ENCODE results near the gene THBD. TPM values are rescaled to one million over a fixed set of nuclear protein-coding genes. Genes with fewer than 3 reads are reported as not detected.

THBD gene
- total and polyA plus RNA-seq, 9 of the 15 experiments (the other 6 are each of a cell fraction or from before 2014, with no cell fraction given), result 0.07 to 0.49 (median 0.33) TPM

DNA sequence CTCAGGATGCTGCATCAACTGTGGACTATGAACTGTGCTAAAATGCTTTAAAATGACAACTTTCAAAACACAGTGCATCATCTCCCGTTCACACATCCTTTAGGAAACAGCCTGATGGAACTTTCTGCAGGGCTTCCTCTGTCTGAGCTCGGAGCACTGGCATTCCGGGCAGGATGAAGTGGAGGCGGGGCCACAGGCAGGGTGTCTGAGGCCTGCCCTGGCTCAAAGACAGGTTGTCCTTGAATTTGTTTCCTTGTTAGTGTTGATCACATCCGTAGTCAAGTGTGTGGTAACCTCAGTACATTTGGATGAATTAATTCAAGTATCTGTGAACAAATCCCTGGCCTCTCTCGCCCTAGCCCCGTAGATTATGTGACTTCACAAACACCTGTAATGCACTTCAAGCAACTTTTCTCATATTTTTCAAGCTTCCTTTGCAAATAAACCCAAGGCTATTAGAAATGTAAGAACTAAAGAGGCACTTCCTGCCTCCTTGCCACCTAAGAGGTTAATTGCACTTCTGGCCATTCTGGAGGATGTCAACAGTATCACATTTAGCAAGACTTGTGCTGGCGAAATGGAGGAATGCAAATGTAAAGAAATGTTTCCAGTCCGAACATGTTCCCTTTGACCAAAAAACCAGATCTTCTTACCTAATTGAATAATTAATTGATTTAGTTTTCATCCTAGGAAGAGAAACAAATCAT, 33.5 kb upstream of the THBD start:
- Histone ChIP-seq H3K4me1 (replicated peaks in 1 of 2; ENCODE audit: control insufficient read depth in 2 of 2, insufficient read depth in 2 of 2, low read length in 2 of 2) (peaks cover 20 to 41% of the 10 kb centered on the region in 2 experiments; a peak in 4 of 5 replicates), H3K79me2 (ENCODE audit: control insufficient read depth, insufficient read depth, low read length) (no peaks in the 10 kb centered on the region), H3K4me2 (ENCODE audit: insufficient read depth, low read length) (no peak overlapping the region), H3K27ac (ENCODE audit: extremely low read depth, low read depth, low read length) (no peak overlapping the region), H3K27me3 (ENCODE audit: control insufficient read depth in 2 of 2, insufficient read depth in 2 of 2, low read length in 2 of 2) (no peaks in the 10 kb centered on the region), H3K9me3 (replicated peaks; ENCODE audit: control insufficient read depth, insufficient read depth, low read depth, low read length) (no peaks in the 10 kb centered on the region), H3K9ac (ENCODE audit: insufficient read depth in 1 of 2, low read depth in 2 of 2, low read length in 2 of 2) (no peak overlapping the region), H4K20me1 (replicated peaks; ENCODE audit: control insufficient read depth, insufficient read depth, low read length) (no peaks in the 10 kb centered on the region), H3K36me3 (ENCODE audit: control insufficient read depth, insufficient read depth, low read length) (no peaks in the 10 kb centered on the region), H3K4me3 (no peak overlapping the region), H3K9me1 (ENCODE audit: control insufficient read depth, insufficient read depth, low read length) (no peaks in the 10 kb centered on the region), H2AFZ (ENCODE audit: low read depth, low read length) (no peak overlapping the region)
- 76% methylated on average over 8 of the region's 9 CpGs for WGBS (ENCODE audit: insufficient coverage, low coverage, missing lambda C conversion rate)
- ATAC-seq (no peak), DNase-seq (ENCODE audit: extremely low read depth in 1 of 4, low spot score in 3 of 4) (no peak), FAIRE-seq (no peak)
- BruUV-seq (replicated peaks), result no TSS peak
- POLR2A ChIA-PET, result no interaction called here
- CTCF ChIA-PET (ENCODE audit: low intra/inter-chr PET ratio), result no interaction called here
- intact Hi-C loops (cut with micrococcal nuclease) (no loop called here), in situ Hi-C loops (cut with MboI) (no loop called here)
- TF ChIP-seq ZC3H11A (IDR thresholded peaks at IDR 0.05; ENCODE audit: low read depth, low read length) (no peak), ZNF57 (CRISPR knock-in tag; IDR thresholded peaks at IDR 0.05) (no peak), PHB (CRISPR knock-in tag; IDR thresholded peaks at IDR 0.05) (no peak), ZNF507 (tag; conservative IDR thresholded peaks at IDR 0.05) (no peak), EZH2 (IDR thresholded peaks at IDR 0.05; ENCODE audit: borderline replicate concordance, low read depth, low read length) (no peak), MEIS2 (IDR thresholded peaks at IDR 0.05; ENCODE audit: partially characterized antibody) (no peak), ELF4 (CRISPR knock-in tag; IDR thresholded peaks at IDR 0.05) (no peak), ATF4 (CRISPR knock-in tag; IDR thresholded peaks at IDR 0.05) (no peak), ZNF224 (CRISPR knock-in tag; IDR thresholded peaks at IDR 0.05) (no peak), ZBTB33 (CRISPR knock-in tag; IDR thresholded peaks at IDR 0.05) (no peak), SAP30 (IDR thresholded peaks at IDR 0.05; ENCODE audit: borderline replicate concordance, insufficient read depth, low read depth, low read length, poor library complexity, severe bottlenecking) (no peak), ZNF586 (CRISPR knock-in tag; conservative IDR thresholded peaks at IDR 0.05) (no peak)
- TF ChIP-seq, protein P1, sequence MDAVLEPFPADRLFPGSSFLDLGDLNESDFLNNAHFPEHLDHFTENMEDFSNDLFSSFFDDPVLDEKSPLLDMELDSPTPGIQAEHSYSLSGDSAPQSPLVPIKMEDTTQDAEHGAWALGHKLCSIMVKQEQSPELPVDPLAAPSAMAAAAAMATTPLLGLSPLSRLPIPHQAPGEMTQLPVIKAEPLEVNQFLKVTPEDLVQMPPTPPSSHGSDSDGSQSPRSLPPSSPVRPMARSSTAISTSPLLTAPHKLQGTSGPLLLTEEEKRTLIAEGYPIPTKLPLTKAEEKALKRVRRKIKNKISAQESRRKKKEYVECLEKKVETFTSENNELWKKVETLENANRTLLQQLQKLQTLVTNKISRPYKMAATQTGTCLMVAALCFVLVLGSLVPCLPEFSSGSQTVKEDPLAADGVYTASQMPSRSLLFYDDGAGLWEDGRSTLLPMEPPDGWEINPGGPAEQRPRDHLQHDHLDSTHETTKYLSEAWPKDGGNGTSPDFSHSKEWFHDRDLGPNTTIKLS (IDR thresholded peaks at IDR 0.05; ENCODE audit: borderline replicate concordance, low read depth), result no peak
